Astrocyte (in vitro differentiated cells and primary cell): ENCODE data around the gene GMEB2. TPM values are rescaled to one million over a fixed set of nuclear protein-coding genes. Genes with fewer than 3 reads are reported as not detected.

Source experiments
- DNase-seq: peaks from one replicate; pipeline ENCODE4 v3.0.0-alpha.2; 2010; ENCODE audit warnings: low read depth
- FAIRE-seq: peaks from 2 replicates; lab custom pipeline; 2011; peaks lifted over from hg19 to GRCh38; lab: Jason Lieb, UNC
- H2AFZ ChIP-seq: 2 replicates; pipeline ENCODE4 v1.6.0; 2012; ENCODE audit warnings: low read depth, low read length, inconsistent platforms
- H3K27ac ChIP-seq: 2 replicates; pipeline ENCODE4 v1.5.1; 2011; ENCODE audit warnings: low read depth, low read length, inconsistent platforms
- H3K27me3 ChIP-seq: 2 replicates; pipeline ENCODE4 v1.6.0; 2011; ENCODE audit warnings: low read length, inconsistent platforms; ENCODE audit not compliant: insufficient read depth
- H3K36me3 ChIP-seq: 2 replicates; pipeline ENCODE4 v1.5.1; 2011; ENCODE audit warnings: low read length, inconsistent platforms; ENCODE audit not compliant: insufficient read depth
- H3K4me1 ChIP-seq: 2 replicates; pipeline ENCODE4 v1.5.1; 2011; ENCODE audit warnings: low read length, inconsistent platforms; ENCODE audit not compliant: insufficient read depth
- H3K4me2 ChIP-seq: 2 replicates; pipeline ENCODE4 v1.6.0; 2012; ENCODE audit warnings: low read length, inconsistent platforms
- H3K4me3 ChIP-seq: 2 replicates; pipeline ENCODE4 v1.5.1; 2011; ENCODE audit warnings: low read depth, mild to moderate bottlenecking, low read length, inconsistent platforms; ENCODE audit not compliant: insufficient read depth
- H3K79me2 ChIP-seq: 2 replicates; pipeline ENCODE4 v1.6.0; 2012; ENCODE audit warnings: mild to moderate bottlenecking, low read length, inconsistent platforms; ENCODE audit not compliant: insufficient read depth
- H3K9ac ChIP-seq: 2 replicates; pipeline ENCODE4 v1.6.0; 2012; ENCODE audit warnings: mild to moderate bottlenecking, low read length, inconsistent platforms
- H3K9me3 ChIP-seq: 2 replicates; pipeline ENCODE4 v1.5.1; 2012; ENCODE audit warnings: low read depth, mild to moderate bottlenecking, low read length, inconsistent platforms; ENCODE audit not compliant: insufficient read depth
- H4K20me1 ChIP-seq: 2 replicates; pipeline ENCODE4 v1.6.0; 2012; ENCODE audit warnings: low read length, inconsistent platforms; ENCODE audit not compliant: insufficient read depth
- H3K27ac Mint-ChIP-seq: one replicate; pipeline ENCODE4 v1.8.0; 2021; ENCODE audit warnings: mild to moderate bottlenecking, mixed read lengths; ENCODE audit not compliant: unreplicated experiment
- H3K27me3 Mint-ChIP-seq: one replicate; pipeline ENCODE4 v1.8.0; 2021; ENCODE audit warnings: low read depth, mixed read lengths; ENCODE audit not compliant: unreplicated experiment
- H3K36me3 Mint-ChIP-seq: one replicate; pipeline ENCODE4 v1.8.0; 2021; ENCODE audit warnings: low read depth, mixed read lengths; ENCODE audit not compliant: unreplicated experiment
- H3K4me1 Mint-ChIP-seq: one replicate; pipeline ENCODE4 v1.8.0; 2021; ENCODE audit warnings: low read depth, mixed read lengths; ENCODE audit not compliant: unreplicated experiment
- H3K4me3 Mint-ChIP-seq: one replicate; pipeline ENCODE4 v1.8.0; 2021; ENCODE audit warnings: mild to moderate bottlenecking, moderate library complexity, mixed read lengths; ENCODE audit not compliant: unreplicated experiment
- H3K9me3 Mint-ChIP-seq: one replicate; pipeline ENCODE4 v1.8.0; 2021; ENCODE audit warnings: mild to moderate bottlenecking, mixed read lengths; ENCODE audit not compliant: unreplicated experiment
- EZH2 ChIP-seq: IDR thresholded peaks from 2 replicates; pipeline ENCODE4 v1.6.1; 2012; ENCODE audit warnings: mild to moderate bottlenecking, low read length, inconsistent platforms; ENCODE audit not compliant: insufficient read depth
- total RNA-seq: library from RNA; stranded (reverse); gene quantifications from 2 replicates; pipeline ENCODE4 v1.2.1, GENCODE V29; 2021
- TF ChIP-seq, protein P1 (sequence below): IDR thresholded peaks from 2 replicates; pipeline ENCODE4 v1.5.1; 2011; ENCODE audit warnings: low read depth, mild to moderate bottlenecking, inconsistent platforms, low read length, moderate library complexity; ENCODE audit not compliant: insufficient read depth

The GMEB2 gene
- total RNA-seq, 1 donor from 2014 or later: 11.7 TPM

DNA sequence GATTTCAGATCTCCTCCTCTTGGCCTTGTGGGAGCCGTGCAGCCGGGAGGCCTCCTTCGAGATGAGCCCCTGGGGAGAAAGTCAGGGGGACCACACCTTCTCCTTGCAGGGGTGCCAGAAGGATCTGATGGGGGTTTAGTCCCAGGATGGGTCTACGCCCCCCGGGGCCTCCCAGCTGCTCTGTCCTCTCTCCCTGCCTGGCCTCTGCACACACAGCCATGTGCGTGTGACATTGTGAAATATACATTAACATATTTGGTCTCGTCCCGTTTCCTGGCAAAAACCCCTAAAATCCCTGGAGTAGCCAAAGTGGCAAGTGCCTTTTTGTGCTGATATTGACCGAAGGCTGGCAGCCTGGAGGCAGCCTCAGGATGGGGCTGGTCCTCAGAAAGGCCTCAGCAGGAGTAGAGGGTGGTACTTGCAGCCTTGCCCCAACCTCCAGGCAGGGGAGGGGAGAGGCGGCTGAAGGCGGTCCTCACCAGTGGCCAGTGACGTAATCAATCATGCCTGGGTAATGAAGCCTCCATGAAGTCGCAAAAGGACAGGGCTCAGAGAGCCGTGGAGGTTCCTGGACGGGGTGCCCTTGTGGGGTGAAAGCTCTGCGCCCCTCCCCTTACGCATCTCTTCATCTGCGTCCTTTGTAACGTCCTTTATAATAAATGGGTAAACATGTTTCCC, 47.7 kb downstream of the GMEB2 start:
- no peak for DNase-seq
- Histone ChIP-seq H3K9me3 (no peaks in the 10 kb centered on the region), H3K4me3 (no peak overlapping the region), H2AFZ (no peak overlapping the region), H3K27me3 (peaks cover 7% of the 10 kb centered on the region), H3K9ac (no peak overlapping the region), H3K36me3 (no peaks in the 10 kb centered on the region), H3K79me2 (no peaks in the 10 kb centered on the region), H4K20me1 (no peaks in the 10 kb centered on the region), H3K27ac (no peak overlapping the region), H3K4me2 (no peak overlapping the region), H3K4me1 (peaks cover 14% of the 10 kb centered on the region)
- Mint-ChIP-seq H3K27me3 (peaks cover 22% of the 10 kb centered on the region), H3K36me3 (no peaks in the 10 kb centered on the region), H3K4me3 (no peak overlapping the region), H3K4me1 (peaks cover 4% of the 10 kb centered on the region), H3K9me3 (no peaks in the 10 kb centered on the region), H3K27ac (no peak overlapping the region)
- no peak for TF ChIP-seq EZH2
- TF ChIP-seq, protein P1, sequence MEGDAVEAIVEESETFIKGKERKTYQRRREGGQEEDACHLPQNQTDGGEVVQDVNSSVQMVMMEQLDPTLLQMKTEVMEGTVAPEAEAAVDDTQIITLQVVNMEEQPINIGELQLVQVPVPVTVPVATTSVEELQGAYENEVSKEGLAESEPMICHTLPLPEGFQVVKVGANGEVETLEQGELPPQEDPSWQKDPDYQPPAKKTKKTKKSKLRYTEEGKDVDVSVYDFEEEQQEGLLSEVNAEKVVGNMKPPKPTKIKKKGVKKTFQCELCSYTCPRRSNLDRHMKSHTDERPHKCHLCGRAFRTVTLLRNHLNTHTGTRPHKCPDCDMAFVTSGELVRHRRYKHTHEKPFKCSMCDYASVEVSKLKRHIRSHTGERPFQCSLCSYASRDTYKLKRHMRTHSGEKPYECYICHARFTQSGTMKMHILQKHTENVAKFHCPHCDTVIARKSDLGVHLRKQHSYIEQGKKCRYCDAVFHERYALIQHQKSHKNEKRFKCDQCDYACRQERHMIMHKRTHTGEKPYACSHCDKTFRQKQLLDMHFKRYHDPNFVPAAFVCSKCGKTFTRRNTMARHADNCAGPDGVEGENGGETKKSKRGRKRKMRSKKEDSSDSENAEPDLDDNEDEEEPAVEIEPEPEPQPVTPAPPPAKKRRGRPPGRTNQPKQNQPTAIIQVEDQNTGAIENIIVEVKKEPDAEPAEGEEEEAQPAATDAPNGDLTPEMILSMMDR: no peak
- FAIRE-seq: no peak

DNA sequence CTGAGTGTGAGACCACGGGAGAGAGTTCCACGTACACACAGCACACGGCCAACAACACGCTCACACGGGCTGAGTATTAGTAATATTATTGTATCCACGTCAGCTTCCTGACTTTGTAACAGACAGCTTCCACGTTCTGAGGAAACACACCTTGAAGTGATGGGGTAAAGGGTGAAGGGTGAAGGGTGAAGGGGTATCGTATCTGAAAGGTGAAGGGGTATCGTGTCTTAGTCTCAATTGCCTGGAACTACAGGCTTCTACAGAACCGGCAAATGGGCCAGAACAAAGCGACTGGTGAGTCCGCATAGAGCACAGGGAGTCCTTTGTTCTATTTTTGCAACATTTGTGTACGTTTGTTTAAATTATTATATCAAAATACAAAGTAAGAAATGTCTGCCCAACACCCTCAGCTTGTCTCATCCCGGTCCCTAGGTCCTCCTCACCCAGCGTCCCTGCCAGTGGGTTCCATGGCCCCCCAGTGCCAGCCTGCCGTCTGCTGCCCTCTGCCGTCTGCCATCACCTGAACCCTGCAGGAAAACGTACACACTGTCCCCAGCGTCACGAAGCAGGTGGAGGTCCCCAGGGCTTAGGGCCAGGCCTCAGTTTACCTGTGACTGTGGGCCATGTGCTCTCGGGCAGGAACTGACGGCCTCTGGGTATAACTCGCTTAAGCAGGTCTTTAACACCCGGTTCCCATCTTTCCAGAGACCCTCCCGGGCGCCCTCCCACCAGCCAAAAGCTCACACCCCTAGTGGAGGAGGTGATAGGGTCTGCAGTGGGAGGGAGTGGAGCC, 48.5 kb downstream of the GMEB2 start:
- no peaks in the 10 kb centered on the region for H3K9me3 ChIP-seq
- Mint-ChIP-seq H3K36me3 (no peaks in the 10 kb centered on the region), H3K27me3 (peaks cover 22% of the 10 kb centered on the region), H3K4me3 (no peak overlapping the region), H3K9me3 (no peaks in the 10 kb centered on the region), H3K4me1 (peaks cover 4% of the 10 kb centered on the region), H3K27ac (no peak overlapping the region)
- H4K20me1 ChIP-seq: peaks cover 2% of the 10 kb centered on the region
- no peak overlapping the region for H2AFZ ChIP-seq
- peaks cover 17% of the 10 kb centered on the region for H3K4me1 ChIP-seq
- no peak for TF ChIP-seq EZH2
- TF ChIP-seq, protein P1: no peak
- H3K27ac ChIP-seq: no peak overlapping the region
- H3K79me2 ChIP-seq: peaks cover 2% of the 10 kb centered on the region
- H3K27me3 ChIP-seq: peaks cover 7% of the 10 kb centered on the region
- no peak for FAIRE-seq
- H3K4me2 ChIP-seq: no peak overlapping the region
- H3K9ac ChIP-seq: no peak overlapping the region
- H3K4me3 ChIP-seq: no peak overlapping the region
- no peak for DNase-seq
- H3K36me3 ChIP-seq: no peaks in the 10 kb centered on the region
